ENCODE data around the gene RALB.

- TF ChIP-seq CTCF (IDR thresholded peaks at IDR 0.05; ENCODE audit: borderline replicate concordance, extremely low read depth, low read length, poor library complexity, severe bottlenecking) = no peak
- no peak for TF ChIP-seq EZH2 (IDR thresholded peaks at IDR 0.05; ENCODE audit: borderline replicate concordance, low read depth, low read length, severe bottlenecking)
Measured at GRCh38 chr2:120323807-120324399, 71.3 kb downstream of the RALB start.
